GM04504 (cell line): Measurements from ENCODE around the gene SEMA4D.

Experiments used
- DNase-seq: peaks from one replicate; pipeline ENCODE4 v3.0.0-alpha.2; 2012; ENCODE audit warnings: low read depth

Gene SEMA4D

GRCh38 chr9:89529243-89530035 lies 31.5 kb upstream of the SEMA4D start:
- no peak for DNase-seq

GRCh38 chr9:89528540-89528939 lies 30.6 kb upstream of the SEMA4D start:
- no peak for DNase-seq

- no peak for DNase-seq
These were observed 30.2 kb upstream of the SEMA4D start for GRCh38 chr9:89528131-89528530.

GRCh38 chr9:89527084-89527483 lies 29.2 kb upstream of the SEMA4D start:
- no peak for DNase-seq

GRCh38 chr9:89526667-89527066 lies 28.8 kb upstream of the SEMA4D start:
- DNase-seq: no peak

GRCh38 chr9:89525446-89526374 lies 27.8 kb upstream of the SEMA4D start:
- DNase-seq: no peak

GRCh38 chr9:89524963-89525362 lies 27.1 kb upstream of the SEMA4D start:
- DNase-seq: no peak

- DNase-seq: no peak
These were observed 26.0 kb upstream of the SEMA4D start for GRCh38 chr9:89523948-89524347.

GRCh38 chr9:89522959-89523285 lies 25.0 kb upstream of the SEMA4D start:
- DNase-seq: no peak

GRCh38 chr9:89522261-89522958 lies 24.5 kb upstream of the SEMA4D start:
- no peak for DNase-seq

GRCh38 chr9:89519366-89519805 lies 21.5 kb upstream of the SEMA4D start:
- no peak for DNase-seq

GRCh38 chr9:89518466-89519365 lies 20.8 kb upstream of the SEMA4D start:
- no peak for DNase-seq

GRCh38 chr9:89515416-89515815 lies 17.5 kb upstream of the SEMA4D start:
- no peak for DNase-seq

- no peak for DNase-seq
These were observed 17.0 kb upstream of the SEMA4D start for GRCh38 chr9:89514956-89515355.

- DNase-seq: no peak
These were observed 16.4 kb upstream of the SEMA4D start for GRCh38 chr9:89514337-89514736.

GRCh38 chr9:89513837-89514236 lies 15.9 kb upstream of the SEMA4D start:
- no peak for DNase-seq

- DNase-seq: no peak
These were observed 14.5 kb upstream of the SEMA4D start for GRCh38 chr9:89512382-89512781.

GRCh38 chr9:89508951-89509615 lies 11.2 kb upstream of the SEMA4D start:
- DNase-seq: no peak

GRCh38 chr9:89505911-89506310 lies 8.0 kb upstream of the SEMA4D start:
- DNase-seq: no peak

- no peak for DNase-seq
These were observed 7.1 kb upstream of the SEMA4D start for GRCh38 chr9:89505048-89505447.

- DNase-seq: no peak
These were observed 4.8 kb upstream of the SEMA4D start for GRCh38 chr9:89502671-89503070.
